Body of pancreas (tissue), 4 donors: ENCODE data around the gene CLNK. TPM values are rescaled to one million over a fixed set of nuclear protein-coding genes. Genes with fewer than 3 reads are reported as not detected.

Experiments
- ATAC-seq: fragments of 150-250 bp; one replicate; pipeline ENCODE4 v1.9.1; 2016
- DNase-seq, 4 donors: peaks; one replicate each; pipeline ENCODE4 v3.0.0-alpha.2; 2019
- H3K27ac ChIP-seq, 4 donors: fragments of 200-600 bp; sonication (generic); 1 replicate in 3 of 4; 2 replicates in 1 of 4; pipeline versions ENCODE4 v1.5.1 to v1.6.1; 2016 to 2019; ENCODE audit warnings: mild to moderate bottlenecking in 1 of 4, mixed read lengths in 1 of 4, moderate library complexity in 1 of 4
- H3K27me3 ChIP-seq, 2 donors: fragments of 200-600 bp; sonication (generic); one replicate each; pipeline ENCODE4 v1.6.0; 2016; ENCODE audit warnings: mild to moderate bottlenecking in 1 of 2
- H3K36me3 ChIP-seq, 2 donors: fragments of 200-600 bp; sonication (generic); replicated peaks in 1 of 2; 2 replicates each; pipeline ENCODE4 v1.5.1; 2016; ENCODE audit warnings: low read depth in 2 of 2; ENCODE audit not compliant: insufficient read depth in 1 of 2
- H3K4me1 ChIP-seq: fragments of 200-600 bp; sonication (generic); one replicate; pipeline ENCODE4 v1.6.0; 2016
- H3K4me3 ChIP-seq, 2 donors: fragments of 200-600 bp; sonication (generic); 1 replicate in 1 of 2; 2 replicates in 1 of 2; pipeline ENCODE4 v1.5.1; 2016 to 2019
- H3K9me3 ChIP-seq, 3 donors: fragments of 200-600 bp; sonication (generic); 1 replicate in 2 of 3; 2 replicates in 1 of 3; pipeline ENCODE4 v1.5.1; 2016
- POLR2A ChIP-seq, 3 donors: fragments of 450-650 bp; IDR thresholded peaks; one replicate each; pipeline ENCODE4 v1.6.1; 2016; ENCODE audit warnings: antibody characterized with exemption in 3 of 3, mild to moderate bottlenecking in 2 of 3
- WGBS, 2 donors: methylation state at CpG; one replicate each; pipeline ENCODE4 v1.1.5; 2017; 5-methylcytosine and 5-hydroxymethylcytosine counted together
- intact Hi-C: fragments of 100-400 bp; cut with DNase I; formaldehyde crosslinking; loops from one replicate; pipeline ENCODE4 v1.15.1; 2023
- total RNA-seq, 2 donors: library from RNA; depleted of rRNA; stranded (reverse); fragments of >200 nt; gene quantifications; one replicate each; pipeline ENCODE4 v1.1.0, GENCODE V29; 2016
- TF ChIP-seq, protein P1 (sequence below), 7 experiments: fragments of 450-650 bp in 4 of 7; fragments of 200-600 bp in 3 of 7; sonication (generic) in 3 of 7; IDR thresholded peaks; one replicate each; pipeline ENCODE4 v1.5.1; 2016 to 2019; ENCODE audit warnings: antibody characterized with exemption in 7 of 7

The CLNK gene
- total RNA-seq, 2 donors from 2014 or later, result 1.0 TPM; not detected in 1

GRCh38 chr4:10461091-10461849 lies 223.3 kb downstream of the CLNK start:
- no peaks in the 10 kb centered on the region for H3K9me3 ChIP-seq
- H3K27me3 ChIP-seq, result peaks cover 0 to 3% of the 10 kb centered on the region in 2 donors
- TF ChIP-seq, protein P1, sequence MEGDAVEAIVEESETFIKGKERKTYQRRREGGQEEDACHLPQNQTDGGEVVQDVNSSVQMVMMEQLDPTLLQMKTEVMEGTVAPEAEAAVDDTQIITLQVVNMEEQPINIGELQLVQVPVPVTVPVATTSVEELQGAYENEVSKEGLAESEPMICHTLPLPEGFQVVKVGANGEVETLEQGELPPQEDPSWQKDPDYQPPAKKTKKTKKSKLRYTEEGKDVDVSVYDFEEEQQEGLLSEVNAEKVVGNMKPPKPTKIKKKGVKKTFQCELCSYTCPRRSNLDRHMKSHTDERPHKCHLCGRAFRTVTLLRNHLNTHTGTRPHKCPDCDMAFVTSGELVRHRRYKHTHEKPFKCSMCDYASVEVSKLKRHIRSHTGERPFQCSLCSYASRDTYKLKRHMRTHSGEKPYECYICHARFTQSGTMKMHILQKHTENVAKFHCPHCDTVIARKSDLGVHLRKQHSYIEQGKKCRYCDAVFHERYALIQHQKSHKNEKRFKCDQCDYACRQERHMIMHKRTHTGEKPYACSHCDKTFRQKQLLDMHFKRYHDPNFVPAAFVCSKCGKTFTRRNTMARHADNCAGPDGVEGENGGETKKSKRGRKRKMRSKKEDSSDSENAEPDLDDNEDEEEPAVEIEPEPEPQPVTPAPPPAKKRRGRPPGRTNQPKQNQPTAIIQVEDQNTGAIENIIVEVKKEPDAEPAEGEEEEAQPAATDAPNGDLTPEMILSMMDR (IDR thresholded peaks at IDR 0.05), result peak; percentile 33 to 88 (median 60)
- no peak for TF ChIP-seq POLR2A (IDR thresholded peaks at IDR 0.05)
- intact Hi-C loops, result no loop called here
- ATAC-seq, result peak; percentile 53
- 5 to 7% methylated on average over 25 to 72 of the region's 72 CpGs for WGBS, 2 donors
- no peaks in the 10 kb centered on the region for H3K36me3 ChIP-seq
- peak; percentile 19 to 47 (median 26) for DNase-seq
- no peak overlapping the region for H3K27ac ChIP-seq
- peaks cover 14% of the 10 kb centered on the region for H3K4me1 ChIP-seq
- H3K4me3 ChIP-seq, result no peak overlapping the region

- no peak for TF ChIP-seq POLR2A (IDR thresholded peaks at IDR 0.05)
- TF ChIP-seq, protein P1 (IDR thresholded peaks at IDR 0.05), result no peak
- no peak overlapping the region for H3K4me3 ChIP-seq
- H3K4me1 ChIP-seq, result peaks cover 15% of the 10 kb centered on the region
- H3K36me3 ChIP-seq, result no peaks in the 10 kb centered on the region
- H3K9me3 ChIP-seq, result no peaks in the 10 kb centered on the region
- peaks cover 0 to 3% of the 10 kb centered on the region in 2 donors for H3K27me3 ChIP-seq
- DNase-seq, result no peak
- WGBS, 2 donors, result 67 to 73% methylated on average over 11 of the region's 11 CpGs
- ATAC-seq, result no peak
- no peak overlapping the region for H3K27ac ChIP-seq
- intact Hi-C loops, result no loop called here
Measured at GRCh38 chr4:10460313-10461047, 224.1 kb downstream of the CLNK start.

DNA sequence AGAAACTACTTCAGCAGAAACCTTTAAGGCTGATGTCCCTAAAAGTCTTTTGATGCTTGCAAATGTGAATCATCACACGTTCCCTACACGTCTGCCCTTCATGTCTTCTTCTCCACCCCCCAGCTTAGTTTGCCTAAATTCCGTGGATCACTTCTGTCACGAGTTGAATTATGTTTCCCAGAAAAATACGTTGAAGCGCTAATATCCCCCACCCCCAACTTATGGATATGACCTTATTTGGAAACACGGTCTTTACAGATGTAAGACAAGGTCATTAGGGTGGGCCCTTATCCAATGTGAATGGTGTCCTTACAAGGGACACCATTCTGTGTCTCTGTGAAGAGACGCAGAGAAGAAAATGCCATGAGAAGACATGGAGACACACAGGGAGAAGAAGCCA lies 225.3 kb downstream of the CLNK start:
- Histone ChIP-seq H3K27ac (no peak overlapping the region), H3K4me1 (peaks cover 15% of the 10 kb centered on the region), H3K4me3 (no peak overlapping the region), H3K9me3 (no peaks in the 10 kb centered on the region), H3K27me3 (peaks cover 0 to 3% of the 10 kb centered on the region in 2 donors), H3K36me3 (no peaks in the 10 kb centered on the region)
- intact Hi-C loops, result no loop called here
- no peak for ATAC-seq
- no peak for TF ChIP-seq POLR2A (IDR thresholded peaks at IDR 0.05)
- TF ChIP-seq, protein P1 (IDR thresholded peaks at IDR 0.05), result no peak
- 67 to 73% methylated on average over 8 of the region's 8 CpGs for WGBS, 2 donors
- no peak for DNase-seq

- Histone ChIP-seq H3K4me1 (peaks cover 15% of the 10 kb centered on the region), H3K36me3 (no peaks in the 10 kb centered on the region), H3K27me3 (peaks cover 0 to 3% of the 10 kb centered on the region in 2 donors), H3K27ac (no peak overlapping the region), H3K4me3 (no peak overlapping the region), H3K9me3 (no peaks in the 10 kb centered on the region)
- TF ChIP-seq, protein P1 (IDR thresholded peaks at IDR 0.05), result no peak
- TF ChIP-seq POLR2A (IDR thresholded peaks at IDR 0.05), result no peak
- 52 to 64% methylated on average over 13 of the region's 13 CpGs for WGBS, 2 donors
- DNase-seq (no peak), ATAC-seq (no peak)
- intact Hi-C loops, result no loop called here
Measured at GRCh38 chr4:10458177-10458576, 226.4 kb downstream of the CLNK start.
